ENCODE measurements around the gene KRTAP6-3.

KRTAP6-3 gene

DNA sequence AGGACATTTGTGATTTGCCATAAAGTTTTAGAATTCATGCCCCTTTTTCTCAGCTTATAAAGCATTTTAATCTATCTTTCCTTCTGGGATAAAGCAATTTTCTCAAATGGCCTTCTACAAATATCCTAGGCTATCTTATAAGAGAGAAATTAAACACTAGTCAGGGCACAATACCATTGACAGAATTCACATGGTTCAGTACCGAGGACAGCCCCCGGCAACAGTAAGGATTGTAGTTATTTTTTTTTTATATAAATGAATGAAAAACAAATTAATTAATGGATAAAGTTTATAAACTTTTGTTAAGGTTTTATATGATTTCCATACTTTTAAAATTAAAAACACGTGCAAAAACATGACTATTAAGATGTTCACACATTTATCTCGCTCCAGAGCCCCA lies 35.9 kb downstream of the KRTAP6-3 start:
- DNase-seq: no peak

DNA sequence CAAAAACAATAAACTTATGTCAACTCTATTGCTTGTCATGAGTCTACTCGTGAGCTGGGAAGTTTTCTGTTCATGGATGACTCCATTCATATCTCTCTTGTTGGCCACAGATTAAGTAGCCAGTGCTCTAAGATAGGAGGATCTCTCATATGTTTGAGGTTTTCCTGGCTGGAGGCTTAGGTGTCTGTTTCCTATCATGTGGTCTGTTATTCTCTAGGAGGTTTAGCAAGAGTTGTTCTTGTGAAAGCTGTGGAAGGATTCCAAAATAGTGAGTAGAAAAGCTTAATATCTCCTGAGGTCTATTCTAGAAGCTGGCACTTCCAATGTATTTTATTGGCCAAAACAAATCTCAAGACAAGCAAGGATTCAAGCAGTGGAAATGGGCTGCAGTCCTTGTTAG lies 37.0 kb downstream of the KRTAP6-3 start:
- DNase-seq: no peak

DNA sequence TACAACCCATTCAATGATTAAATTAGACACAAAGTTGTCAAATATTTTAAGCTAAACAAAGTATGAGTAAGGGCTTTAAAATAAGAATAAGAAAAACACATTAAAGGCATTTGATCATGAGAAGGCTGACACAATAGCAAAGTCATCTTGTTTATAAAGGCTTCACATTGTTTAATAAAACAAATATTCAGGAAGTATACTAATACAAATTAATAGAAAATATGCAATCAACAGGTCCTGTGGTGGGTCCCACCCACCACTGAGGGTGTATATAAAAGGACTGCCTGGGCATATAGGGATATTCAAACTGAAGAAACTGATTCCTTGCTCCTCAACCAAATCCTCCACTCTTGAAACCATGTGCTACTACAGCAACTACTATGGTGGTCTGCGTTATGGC lies 42.7 kb downstream of the KRTAP6-3 start, which contains the start of gene KRTAP20-2:
KRTAP20-2 (plus strand) TSS at position 301 of the 400 bp plus-strand sequence; CDS start at position 359, 58 bp downstream.
- no peak for DNase-seq

DNA sequence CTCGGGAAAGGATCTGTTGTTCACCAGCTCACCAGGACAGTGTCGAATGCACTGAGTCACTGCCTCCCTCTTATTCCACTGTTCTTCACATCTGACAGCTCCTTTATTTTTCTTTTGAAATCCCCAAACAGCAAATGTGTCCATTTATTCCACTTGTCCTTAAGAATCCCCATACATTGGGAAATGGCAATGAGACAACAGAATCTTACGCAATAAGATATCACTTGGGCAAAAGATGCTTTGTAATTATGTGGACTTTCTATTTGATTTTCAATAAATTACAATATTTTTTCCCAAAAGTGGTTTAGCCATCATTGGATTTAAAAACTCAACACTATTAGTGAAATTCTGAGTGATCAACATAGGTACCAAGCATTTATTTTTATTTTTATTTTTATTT lies 46.4 kb downstream of the KRTAP6-3 start:
- DNase-seq: no peak

DNA sequence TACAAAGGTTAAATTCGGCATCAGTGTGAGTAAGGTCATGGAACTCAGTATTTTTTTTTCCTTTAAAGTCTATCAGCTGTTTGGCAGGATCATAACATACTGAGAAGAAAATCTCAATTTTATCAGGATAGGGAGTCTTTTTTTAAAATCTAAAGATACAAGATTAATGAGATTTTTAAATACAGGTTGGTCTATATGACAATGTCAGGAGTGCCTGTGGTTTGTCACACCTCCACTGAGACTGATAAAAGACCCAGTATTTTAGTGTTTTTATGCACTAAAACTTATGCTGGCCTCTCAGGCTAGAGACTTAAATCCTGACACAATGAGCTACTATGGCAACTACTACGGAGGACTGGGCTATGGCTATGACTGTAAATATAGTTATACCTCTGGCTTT lies 50.3 kb downstream of the KRTAP6-3 start, which contains the start of gene KRTAP20-3:
KRTAP20-3 (plus strand) TSS at position 301 of the 400 bp plus-strand sequence.
- no peak for DNase-seq
